Calu3 (cell line): ENCODE data around the gene SPOCK3. TPM values are rescaled to one million over a fixed set of nuclear protein-coding genes. Genes with fewer than 3 reads are reported as not detected.

Source experiments
- BruUV-seq: library from RNA; stranded (reverse); fragments of 400-500 nt; replicated peaks from 2 replicates; lab custom pipeline; 2021; lab: Mats Ljungman, UMichigan
- CTCF ChIA-PET: fragments of 300-600 bp; sonication (Branson Sonifier 250); formaldehyde crosslinking; loops from one replicate; lab custom pipeline; 2022; ENCODE audit warnings: antibody characterized with exemption; lab: Charles Lee
- DNase-seq: peaks from one replicate; pipeline ENCODE4 v3.0.0; 2022
- H3K27ac Mint-ChIP-seq: one replicate; pipeline ENCODE4 v1.8.0; 2022; ENCODE audit warnings: mixed read lengths; ENCODE audit not compliant: unreplicated experiment
- H3K27me3 Mint-ChIP-seq: one replicate; pipeline ENCODE4 v1.8.0; 2022; ENCODE audit warnings: mixed read lengths; ENCODE audit not compliant: unreplicated experiment
- H3K36me3 Mint-ChIP-seq: one replicate; pipeline ENCODE4 v1.8.0; 2022; ENCODE audit warnings: mild to moderate bottlenecking, moderate library complexity, mixed read lengths; ENCODE audit not compliant: insufficient read depth, unreplicated experiment
- H3K4me1 Mint-ChIP-seq: one replicate; pipeline ENCODE4 v1.8.0; 2022; ENCODE audit warnings: mild to moderate bottlenecking, low read depth, mixed read lengths; ENCODE audit not compliant: unreplicated experiment
- H3K4me3 Mint-ChIP-seq: one replicate; pipeline ENCODE4 v1.8.0; 2022; ENCODE audit warnings: mild to moderate bottlenecking, low read depth, moderate library complexity, mixed read lengths; ENCODE audit not compliant: unreplicated experiment
- H3K9me3 Mint-ChIP-seq: one replicate; pipeline ENCODE4 v1.8.0; 2022; ENCODE audit warnings: low read depth, mixed read lengths; ENCODE audit not compliant: unreplicated experiment
- intact Hi-C: fragments of 100-400 bp; cut with micrococcal nuclease; formaldehyde crosslinking; loops from one replicate; pipeline ENCODE4 v1.10.0; 2022; ENCODE audit not compliant: unreplicated experiment
- total RNA-seq: library from RNA; stranded (reverse); gene quantifications from 2 replicates; pipeline ENCODE4 v1.2.3, GENCODE V29; 2022
- TF ChIP-seq, protein P1 (sequence below): fragments of 200-600 bp; IDR thresholded peaks from one replicate; pipeline ENCODE4 v1.8.0; 2022; ENCODE audit warnings: antibody characterized with exemption; ENCODE audit not compliant: unreplicated experiment

Gene SPOCK3
- total RNA-seq, 1 experiment from 2014 or later = 0.31 TPM

DNA sequence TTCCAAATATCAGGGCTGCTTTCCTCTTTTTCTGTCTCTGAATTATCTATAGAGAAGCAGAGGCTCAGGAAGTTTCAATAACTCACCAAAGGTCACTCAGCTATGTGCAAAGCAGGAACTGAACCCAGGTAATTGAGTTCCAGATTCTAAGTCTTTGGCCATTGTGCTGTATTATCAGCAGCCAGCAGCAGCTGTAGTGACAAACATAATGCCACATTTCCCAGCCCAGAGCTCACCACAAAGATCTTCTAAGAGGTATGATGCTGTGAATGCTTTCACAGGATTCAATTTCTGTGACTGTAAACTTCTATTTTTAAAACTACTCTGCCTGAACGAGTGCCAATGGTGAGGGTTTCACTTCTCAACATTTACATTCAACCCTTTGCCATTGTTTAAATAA, 56.4 kb downstream of the SPOCK3 start:
- no peaks in the 10 kb centered on the region for H3K27me3 Mint-ChIP-seq
- DNase-seq = no peak
- intact Hi-C loops = no loop called here
- H3K4me1 Mint-ChIP-seq = no peaks in the 10 kb centered on the region
- no peak overlapping the region for H3K4me3 Mint-ChIP-seq
- H3K36me3 Mint-ChIP-seq = no peaks in the 10 kb centered on the region
- no TSS peak for BruUV-seq
- TF ChIP-seq, protein P1, sequence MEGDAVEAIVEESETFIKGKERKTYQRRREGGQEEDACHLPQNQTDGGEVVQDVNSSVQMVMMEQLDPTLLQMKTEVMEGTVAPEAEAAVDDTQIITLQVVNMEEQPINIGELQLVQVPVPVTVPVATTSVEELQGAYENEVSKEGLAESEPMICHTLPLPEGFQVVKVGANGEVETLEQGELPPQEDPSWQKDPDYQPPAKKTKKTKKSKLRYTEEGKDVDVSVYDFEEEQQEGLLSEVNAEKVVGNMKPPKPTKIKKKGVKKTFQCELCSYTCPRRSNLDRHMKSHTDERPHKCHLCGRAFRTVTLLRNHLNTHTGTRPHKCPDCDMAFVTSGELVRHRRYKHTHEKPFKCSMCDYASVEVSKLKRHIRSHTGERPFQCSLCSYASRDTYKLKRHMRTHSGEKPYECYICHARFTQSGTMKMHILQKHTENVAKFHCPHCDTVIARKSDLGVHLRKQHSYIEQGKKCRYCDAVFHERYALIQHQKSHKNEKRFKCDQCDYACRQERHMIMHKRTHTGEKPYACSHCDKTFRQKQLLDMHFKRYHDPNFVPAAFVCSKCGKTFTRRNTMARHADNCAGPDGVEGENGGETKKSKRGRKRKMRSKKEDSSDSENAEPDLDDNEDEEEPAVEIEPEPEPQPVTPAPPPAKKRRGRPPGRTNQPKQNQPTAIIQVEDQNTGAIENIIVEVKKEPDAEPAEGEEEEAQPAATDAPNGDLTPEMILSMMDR = no peak
- CTCF ChIA-PET = no interaction called here
- H3K27ac Mint-ChIP-seq = no peak overlapping the region
- no peaks in the 10 kb centered on the region for H3K9me3 Mint-ChIP-seq

DNA sequence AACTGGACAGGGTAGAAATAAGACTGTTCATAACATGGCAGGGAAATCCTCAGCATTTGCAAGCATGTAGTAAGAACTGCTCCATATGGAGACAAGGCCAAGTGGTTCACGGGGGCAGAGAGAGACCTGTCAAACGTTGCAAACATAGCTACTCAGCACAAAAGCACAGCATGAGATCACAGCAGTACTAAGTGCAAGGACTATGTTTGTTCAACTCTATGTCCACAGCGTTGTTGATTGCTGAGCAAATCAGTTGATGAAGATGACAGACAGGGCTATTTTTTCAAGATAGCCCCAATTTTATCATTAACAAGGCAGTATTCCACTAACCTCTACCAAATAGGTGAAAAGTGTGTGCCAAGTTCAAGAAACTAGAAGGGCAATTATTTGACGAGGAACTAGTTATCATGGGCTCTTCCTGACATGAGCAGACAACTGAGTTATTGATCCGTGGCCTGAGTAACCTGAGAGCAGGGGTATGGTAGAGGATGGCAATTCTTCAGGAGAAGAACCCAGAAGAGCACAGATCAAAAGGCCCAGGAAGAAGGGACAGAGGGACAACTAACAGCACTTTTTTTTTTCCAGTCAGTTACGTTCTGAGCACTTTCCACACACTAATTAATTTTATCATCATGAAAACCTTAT, 57.4 kb downstream of the SPOCK3 start:
- Mint-ChIP-seq H3K27me3 (no peaks in the 10 kb centered on the region), H3K9me3 (no peaks in the 10 kb centered on the region), H3K27ac (no peak overlapping the region), H3K4me3 (no peak overlapping the region), H3K36me3 (no peaks in the 10 kb centered on the region), H3K4me1 (no peaks in the 10 kb centered on the region)
- no TSS peak for BruUV-seq
- intact Hi-C loops = no loop called here
- TF ChIP-seq, protein P1 = no peak
- DNase-seq = no peak
- CTCF ChIA-PET = no interaction called here

DNA sequence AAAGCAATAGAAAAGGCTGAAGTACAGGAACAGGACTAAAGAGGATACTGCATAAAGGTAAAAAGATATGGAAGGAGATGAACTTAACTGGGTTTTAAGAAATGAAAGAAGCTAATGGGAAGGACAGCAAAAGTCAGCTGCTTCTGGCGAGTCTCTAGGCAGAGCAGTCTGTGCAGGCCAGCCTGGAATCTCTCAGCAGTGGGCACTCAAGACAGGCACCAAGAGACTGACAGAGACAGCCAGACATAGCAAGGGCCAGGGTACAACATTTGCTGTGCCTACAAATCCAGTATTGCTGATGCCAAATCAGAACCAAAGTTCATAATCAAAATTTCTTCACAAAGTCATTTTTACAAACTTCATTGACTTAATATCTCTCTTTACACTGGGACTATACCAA, 62.4 kb downstream of the SPOCK3 start:
- H3K27ac Mint-ChIP-seq = no peak overlapping the region
- TF ChIP-seq, protein P1 = no peak
- CTCF ChIA-PET = no interaction called here
- no peaks in the 10 kb centered on the region for H3K4me1 Mint-ChIP-seq
- H3K4me3 Mint-ChIP-seq = no peak overlapping the region
- intact Hi-C loops = no loop called here
- H3K36me3 Mint-ChIP-seq = no peaks in the 10 kb centered on the region
- no peaks in the 10 kb centered on the region for H3K9me3 Mint-ChIP-seq
- BruUV-seq = no TSS peak
- H3K27me3 Mint-ChIP-seq = no peaks in the 10 kb centered on the region
- no peak for DNase-seq

DNA sequence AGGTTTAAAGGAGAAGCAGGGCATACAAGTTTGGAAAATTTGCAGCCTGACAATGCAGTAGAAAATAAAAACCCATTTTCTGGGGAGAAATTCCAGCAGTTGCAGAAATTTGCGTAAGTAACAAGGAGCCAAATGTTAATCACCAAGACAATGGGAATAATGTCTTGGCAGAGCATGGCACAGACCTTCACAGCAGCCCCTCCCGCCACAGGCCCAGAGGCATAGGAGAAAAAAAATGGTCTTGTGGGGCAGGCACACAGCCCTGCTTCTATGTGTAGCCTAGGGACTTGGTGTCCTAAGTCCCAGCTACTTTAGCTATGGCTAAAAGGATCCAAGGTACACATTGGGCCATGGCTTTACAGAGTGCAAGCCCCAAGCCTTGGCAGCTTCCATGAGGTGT, 65.7 kb downstream of the SPOCK3 start:
- intact Hi-C loops = no loop called here
- no peaks in the 10 kb centered on the region for H3K36me3 Mint-ChIP-seq
- CTCF ChIA-PET = no interaction called here
- BruUV-seq = no TSS peak
- H3K9me3 Mint-ChIP-seq = no peaks in the 10 kb centered on the region
- no peak overlapping the region for H3K27ac Mint-ChIP-seq
- TF ChIP-seq, protein P1 = no peak
- H3K4me1 Mint-ChIP-seq = no peaks in the 10 kb centered on the region
- no peaks in the 10 kb centered on the region for H3K27me3 Mint-ChIP-seq
- no peak for DNase-seq
- no peak overlapping the region for H3K4me3 Mint-ChIP-seq
